Skeletal muscle tissue (tissue), 4 donors: ENCODE data around the gene CFHR3. TPM values are rescaled to one million over a fixed set of nuclear protein-coding genes. Genes with fewer than 3 reads are reported as not detected.
"Not testable (repeated sequence)": the region's sequence is repeated elsewhere in the genome, so short reads cannot be mapped to it uniquely, and the experiment has no call there.

ENCODE experiments used
- H3K27ac ChIP-seq: one replicate; pipeline ENCODE4 v1.7.0; 2013; ENCODE audit warnings: mild to moderate bottlenecking, low read depth, low read length, inconsistent platforms
- H3K27me3 ChIP-seq, 3 donors: one replicate each; pipeline ENCODE4 v1.7.0; 2013; ENCODE audit warnings: low read length in 3 of 3; ENCODE audit not compliant: control insufficient read depth in 3 of 3, insufficient read depth in 3 of 3
- H3K36me3 ChIP-seq, 3 donors: one replicate each; pipeline ENCODE4 v1.7.0; 2013; ENCODE audit warnings: low read length in 3 of 3; ENCODE audit not compliant: control insufficient read depth in 3 of 3, insufficient read depth in 3 of 3
- H3K4me1 ChIP-seq, 3 donors: one replicate each; pipeline ENCODE4 v1.7.0; 2013; ENCODE audit warnings: low read length in 3 of 3, mild to moderate bottlenecking in 3 of 3; ENCODE audit not compliant: control insufficient read depth in 3 of 3, insufficient read depth in 3 of 3
- H3K4me3 ChIP-seq, 3 donors: one replicate each; pipeline ENCODE4 v1.7.0; 2013; ENCODE audit warnings: low read length in 3 of 3
- H3K9ac ChIP-seq, 3 donors: one replicate each; pipeline ENCODE4 v1.7.0; 2013; ENCODE audit warnings: low read length in 3 of 3, mild to moderate bottlenecking in 3 of 3, moderate library complexity in 2 of 3, low read depth in 1 of 3
- H3K9me3 ChIP-seq, 3 donors: one replicate each; pipeline ENCODE4 v1.7.0; 2013; ENCODE audit warnings: low read length in 3 of 3; ENCODE audit not compliant: control insufficient read depth in 3 of 3
- total RNA-seq: library from RNA; depleted of rRNA; stranded (reverse); fragments of >200 nt; gene quantifications from one replicate; pipeline ENCODE4 v1.2.3, GENCODE V29; 2014
- donor health status: Osteomylitis.

CFHR3 gene
- 1.0 TPM for total RNA-seq

GRCh38 chr1:196774603-196775002, at the start of gene CFHR3:
Gene CFHR3, plus strand, starts transcription at chr1:196774840. Its CDS starts 47 bp downstream, at chr1:196774887.
- H3K27me3 ChIP-seq, result no peaks in the 10 kb centered on the region
- H3K27ac ChIP-seq, result no peak within 1 kb of the TSS
- H3K36me3 ChIP-seq, result no peaks in the 10 kb centered on the region
- H3K9me3 ChIP-seq, result no peaks in the 10 kb centered on the region
- no peaks in the 10 kb centered on the region for H3K4me1 ChIP-seq
- H3K4me3 ChIP-seq, result no peak within 1 kb of the TSS
- no peak within 1 kb of the TSS for H3K9ac ChIP-seq

- H3K27ac ChIP-seq, result no peak overlapping the region
- no peak overlapping the region for H3K9ac ChIP-seq
- H3K4me1 ChIP-seq, result no peaks in the 10 kb centered on the region
- no peaks in the 10 kb centered on the region for H3K9me3 ChIP-seq
- H3K36me3 ChIP-seq, result peaks cover 0 to 5% (median 3%) of the 10 kb centered on the region in 3 donors
- no peaks in the 10 kb centered on the region for H3K27me3 ChIP-seq
- H3K4me3 ChIP-seq, result no peak overlapping the region
These were observed 42.1 kb upstream of the CFHR3 start for GRCh38 chr1:196732526-196732925.

- Histone ChIP-seq H3K27me3 (no peaks in the 10 kb centered on the region), H3K9me3 (peaks cover 0 to under 1% (median 0%) of the 10 kb centered on the region in 3 donors), H3K4me1 (no peaks in the 10 kb centered on the region), H3K4me3 (no peak overlapping the region), H3K9ac (no peak overlapping the region), H3K27ac (no peak overlapping the region), H3K36me3 (peaks cover 0 to 8% (median 7%) of the 10 kb centered on the region in 3 donors)
These were observed 41.3 kb upstream of the CFHR3 start for GRCh38 chr1:196733091-196733970.

GRCh38 chr1:196734006-196734405, 40.6 kb upstream of the CFHR3 start:
- no peak overlapping the region for H3K27ac ChIP-seq
- no peaks in the 10 kb centered on the region for H3K4me1 ChIP-seq
- no peaks in the 10 kb centered on the region for H3K27me3 ChIP-seq
- H3K9ac ChIP-seq, result no peak overlapping the region
- peaks cover 2 to 14% (median 13%) of the 10 kb centered on the region in 3 donors for H3K36me3 ChIP-seq
- peaks cover 0 to 4% (median 0%) of the 10 kb centered on the region in 3 donors for H3K9me3 ChIP-seq
- no peak overlapping the region for H3K4me3 ChIP-seq

GRCh38 chr1:196734460-196734859, 40.2 kb upstream of the CFHR3 start:
- no peak overlapping the region for H3K4me3 ChIP-seq
- no peaks in the 10 kb centered on the region for H3K27me3 ChIP-seq
- H3K4me1 ChIP-seq, result no peaks in the 10 kb centered on the region
- H3K9me3 ChIP-seq, result peaks cover 0 to 4% (median 0%) of the 10 kb centered on the region in 3 donors
- no peak overlapping the region for H3K9ac ChIP-seq
- H3K36me3 ChIP-seq, result peaks cover 2 to 19% (median 13%) of the 10 kb centered on the region in 3 donors
- H3K27ac ChIP-seq, result no peak overlapping the region

GRCh38 chr1:196738730-196739129, 35.9 kb upstream of the CFHR3 start:
- H3K36me3 ChIP-seq, result peaks cover 5 to 24% (median 16%) of the 10 kb centered on the region in 3 donors
- no peak overlapping the region for H3K27ac ChIP-seq
- no peaks in the 10 kb centered on the region for H3K27me3 ChIP-seq
- H3K9ac ChIP-seq, result no peak overlapping the region
- H3K4me3 ChIP-seq, result no peak overlapping the region
- H3K4me1 ChIP-seq, result no peaks in the 10 kb centered on the region
- peaks cover 0 to 4% (median 0%) of the 10 kb centered on the region in 3 donors for H3K9me3 ChIP-seq

GRCh38 chr1:196743244-196743643, 31.4 kb upstream of the CFHR3 start:
- peaks cover 5 to 22% (median 10%) of the 10 kb centered on the region in 3 donors for H3K36me3 ChIP-seq
- H3K27me3 ChIP-seq, H3K4me1 ChIP-seq, H3K4me3 ChIP-seq, H3K9me3 ChIP-seq, H3K27ac ChIP-seq, H3K9ac ChIP-seq: not testable (repeated sequence)

- H3K27me3 ChIP-seq, H3K27ac ChIP-seq, H3K9me3 ChIP-seq, H3K9ac ChIP-seq, H3K36me3 ChIP-seq, H3K4me1 ChIP-seq, H3K4me3 ChIP-seq: not testable (repeated sequence)
These were observed 9.5 kb upstream of the CFHR3 start for GRCh38 chr1:196765019-196765740.

- not testable (repeated sequence) for H3K4me1 ChIP-seq
These were observed 4.8 kb upstream of the CFHR3 start for GRCh38 chr1:196769823-196770222.

GRCh38 chr1:196773713-196774112, 927 bp upstream of the CFHR3 start:
- H3K9me3 ChIP-seq, result no peaks in the 10 kb centered on the region
- H3K27me3 ChIP-seq, result no peaks in the 10 kb centered on the region
- H3K27ac ChIP-seq, result no peak overlapping the region

More at GRCh38 chr1:196769823-196770222, 4.8 kb upstream of the CFHR3 start:
- not testable (repeated sequence) for H3K9me3 ChIP-seq, H3K4me3 ChIP-seq, H3K9ac ChIP-seq, H3K27me3 ChIP-seq, H3K27ac ChIP-seq, H3K36me3 ChIP-seq

More at GRCh38 chr1:196773713-196774112, 927 bp upstream of the CFHR3 start:
- Histone ChIP-seq H3K9ac (no peak overlapping the region), H3K4me3 (no peak overlapping the region), H3K4me1 (no peaks in the 10 kb centered on the region), H3K36me3 (no peaks in the 10 kb centered on the region)
